ENCODE measurements around the gene HOOK2.

GRCh38 chr19:12790628-12791344 lies 15.4 kb upstream of the HOOK2 start:
- TF ChIP-seq EZH2 (IDR thresholded peaks at IDR 0.05) (no peak), POLR2AphosphoS5 (IDR thresholded peaks at IDR 0.05; ENCODE audit: borderline replicate concordance, low read depth, low read length) (no peak), FOXP2 (optimal IDR thresholded peaks at IDR 0.05; ENCODE audit: control extremely low read depth, extremely low read length, insufficient read depth) (no peak)
